ENCODE data around the gene TNS1.

GRCh38 chr2:217828336-217828735 is 174.5 kb downstream of the TNS1 start:
- no peak for TF ChIP-seq CTCF (IDR thresholded peaks at IDR 0.05)
- no peak for TF ChIP-seq POLR2A (IDR thresholded peaks at IDR 0.05)
